Osteocyte (in vitro differentiated cells): ENCODE results near the gene OTOGL. TPM values are rescaled to one million over a fixed set of nuclear protein-coding genes. Genes with fewer than 3 reads are reported as not detected.

Experiments used
- DNase-seq: peaks from one replicate; pipeline ENCODE4 v3.0.0; 2021; ENCODE audit warnings: mixed read lengths; ENCODE audit not compliant: unreplicated experiment; ENCODE audit errors: extremely low spot score
- H3K27ac Mint-ChIP-seq: one replicate; pipeline ENCODE4 v1.8.0; 2021; ENCODE audit warnings: mild to moderate bottlenecking, mixed read lengths; ENCODE audit not compliant: unreplicated experiment
- H3K27me3 Mint-ChIP-seq: one replicate; pipeline ENCODE4 v1.8.0; 2021; ENCODE audit warnings: mixed read lengths; ENCODE audit not compliant: unreplicated experiment
- H3K36me3 Mint-ChIP-seq: one replicate; pipeline ENCODE4 v1.8.0; 2021; ENCODE audit warnings: mixed read lengths; ENCODE audit not compliant: unreplicated experiment
- H3K4me1 Mint-ChIP-seq: one replicate; pipeline ENCODE4 v1.8.0; 2021; ENCODE audit warnings: mixed read lengths; ENCODE audit not compliant: unreplicated experiment
- H3K4me3 Mint-ChIP-seq: one replicate; pipeline ENCODE4 v1.8.0; 2021; ENCODE audit warnings: mild to moderate bottlenecking, moderate library complexity, mixed read lengths; ENCODE audit not compliant: unreplicated experiment
- H3K9me3 Mint-ChIP-seq: one replicate; pipeline ENCODE4 v1.8.0; 2021; ENCODE audit warnings: mixed read lengths; ENCODE audit not compliant: unreplicated experiment
- total RNA-seq: library from RNA; stranded (reverse); gene quantifications from 2 replicates; pipeline ENCODE4 v1.2.1, GENCODE V29; 2021
- TF ChIP-seq, protein P1 (sequence below): fragments of 200-600 bp; sonication (generic); IDR thresholded peaks from 2 replicates; pipeline ENCODE4 v1.5.0; 2021; ENCODE audit warnings: antibody characterized with exemption, mild to moderate bottlenecking, moderate library complexity

Gene OTOGL
- total RNA-seq, 1 donor from 2014 or later, result 0.19 TPM

DNA sequence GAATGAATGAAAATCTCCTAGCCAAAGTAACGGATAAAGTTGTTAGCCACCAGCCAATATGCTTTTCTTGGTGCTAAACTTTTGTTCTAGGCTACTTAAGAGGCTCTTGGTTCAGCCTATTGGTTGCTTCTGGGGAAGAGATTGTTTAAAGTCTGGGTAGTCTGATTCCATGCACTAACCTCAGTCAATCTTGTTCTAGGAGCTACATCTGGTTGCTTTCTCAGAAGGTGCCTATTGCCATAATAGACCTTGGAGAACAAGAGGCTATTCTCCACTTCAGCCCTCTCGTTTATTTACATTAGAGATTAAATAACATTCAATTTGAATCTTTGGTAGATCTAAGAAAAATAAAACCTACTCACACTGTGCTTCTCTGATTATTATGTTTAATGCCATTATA, 40.8 kb upstream of the OTOGL start:
- Mint-ChIP-seq H3K36me3 (no peaks in the 10 kb centered on the region), H3K4me3 (no peak overlapping the region), H3K4me1 (no peaks in the 10 kb centered on the region), H3K27me3 (no peaks in the 10 kb centered on the region), H3K27ac (no peak overlapping the region), H3K9me3 (no peaks in the 10 kb centered on the region)
- no peak for DNase-seq
- TF ChIP-seq, protein P1, sequence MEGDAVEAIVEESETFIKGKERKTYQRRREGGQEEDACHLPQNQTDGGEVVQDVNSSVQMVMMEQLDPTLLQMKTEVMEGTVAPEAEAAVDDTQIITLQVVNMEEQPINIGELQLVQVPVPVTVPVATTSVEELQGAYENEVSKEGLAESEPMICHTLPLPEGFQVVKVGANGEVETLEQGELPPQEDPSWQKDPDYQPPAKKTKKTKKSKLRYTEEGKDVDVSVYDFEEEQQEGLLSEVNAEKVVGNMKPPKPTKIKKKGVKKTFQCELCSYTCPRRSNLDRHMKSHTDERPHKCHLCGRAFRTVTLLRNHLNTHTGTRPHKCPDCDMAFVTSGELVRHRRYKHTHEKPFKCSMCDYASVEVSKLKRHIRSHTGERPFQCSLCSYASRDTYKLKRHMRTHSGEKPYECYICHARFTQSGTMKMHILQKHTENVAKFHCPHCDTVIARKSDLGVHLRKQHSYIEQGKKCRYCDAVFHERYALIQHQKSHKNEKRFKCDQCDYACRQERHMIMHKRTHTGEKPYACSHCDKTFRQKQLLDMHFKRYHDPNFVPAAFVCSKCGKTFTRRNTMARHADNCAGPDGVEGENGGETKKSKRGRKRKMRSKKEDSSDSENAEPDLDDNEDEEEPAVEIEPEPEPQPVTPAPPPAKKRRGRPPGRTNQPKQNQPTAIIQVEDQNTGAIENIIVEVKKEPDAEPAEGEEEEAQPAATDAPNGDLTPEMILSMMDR, result no peak

DNA sequence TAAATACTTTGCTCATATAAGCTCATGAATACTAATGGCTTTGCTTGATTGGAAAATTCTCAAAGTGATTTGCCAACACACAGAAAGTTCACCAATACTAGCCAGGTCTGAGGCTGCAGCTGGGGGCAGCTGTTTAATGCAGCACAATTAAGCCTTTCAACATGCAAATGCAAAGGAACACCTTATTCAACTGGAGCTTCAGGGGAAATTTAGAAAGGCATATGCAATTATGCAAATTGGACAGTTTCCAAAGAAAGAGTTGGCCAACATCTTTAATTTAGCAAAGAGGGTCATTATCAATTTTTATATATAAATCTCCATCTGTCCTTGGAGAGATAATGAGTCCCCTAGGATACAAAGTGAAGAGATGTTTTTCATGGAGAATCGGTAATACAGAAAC, 40.2 kb upstream of the OTOGL start:
- no peak overlapping the region for H3K4me3 Mint-ChIP-seq
- peaks cover 2% of the 10 kb centered on the region for H3K4me1 Mint-ChIP-seq
- no peak for DNase-seq
- no peaks in the 10 kb centered on the region for H3K9me3 Mint-ChIP-seq
- no peaks in the 10 kb centered on the region for H3K27me3 Mint-ChIP-seq
- TF ChIP-seq, protein P1, result no peak
- no peaks in the 10 kb centered on the region for H3K36me3 Mint-ChIP-seq
- H3K27ac Mint-ChIP-seq, result no peak overlapping the region

DNA sequence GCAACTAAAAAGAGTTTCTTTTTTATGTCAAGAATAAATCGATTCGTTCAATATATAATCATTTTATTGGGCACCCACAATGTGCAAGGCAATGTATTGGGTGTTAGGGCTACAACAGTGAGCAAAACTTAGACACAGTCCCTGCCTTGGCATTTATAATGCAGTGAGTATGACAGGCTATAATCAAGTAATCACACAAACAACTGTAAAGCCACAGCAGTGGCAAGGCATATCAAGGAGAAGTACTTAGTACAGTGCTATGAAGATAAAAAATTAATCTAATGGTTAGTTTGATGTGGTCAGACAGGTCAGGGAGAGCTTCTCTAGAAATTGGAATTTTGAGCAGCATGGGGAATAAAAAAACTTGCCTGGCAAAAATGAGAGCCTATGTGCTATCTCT, 39.5 kb upstream of the OTOGL start:
- no peaks in the 10 kb centered on the region for H3K27me3 Mint-ChIP-seq
- H3K27ac Mint-ChIP-seq, result no peak overlapping the region
- no peaks in the 10 kb centered on the region for H3K36me3 Mint-ChIP-seq
- H3K9me3 Mint-ChIP-seq, result no peaks in the 10 kb centered on the region
- H3K4me3 Mint-ChIP-seq, result no peak overlapping the region
- TF ChIP-seq, protein P1, result no peak
- H3K4me1 Mint-ChIP-seq, result peaks cover 2% of the 10 kb centered on the region
- DNase-seq, result no peak

DNA sequence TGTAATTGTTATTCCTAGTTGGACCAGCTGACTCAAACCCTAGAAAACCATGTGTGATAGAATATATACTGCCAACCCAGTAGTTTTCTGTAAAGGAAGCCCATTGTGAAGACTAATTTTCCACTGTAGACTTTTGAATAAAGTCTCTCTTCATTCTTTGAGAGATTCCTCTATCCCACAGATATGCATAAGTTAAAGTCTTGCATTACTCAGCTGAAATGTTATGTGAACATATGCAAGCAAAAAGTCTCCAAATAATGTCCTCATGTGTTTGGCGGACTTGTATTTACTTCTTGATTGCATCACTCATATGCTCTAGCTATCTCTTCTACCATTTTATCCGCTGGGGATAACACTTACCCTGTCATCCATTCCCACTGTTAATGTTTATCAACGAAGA, 35.1 kb upstream of the OTOGL start:
- Mint-ChIP-seq H3K27ac (no peak overlapping the region), H3K36me3 (no peaks in the 10 kb centered on the region), H3K27me3 (no peaks in the 10 kb centered on the region), H3K4me1 (peaks cover 2% of the 10 kb centered on the region), H3K4me3 (no peak overlapping the region), H3K9me3 (no peaks in the 10 kb centered on the region)
- no peak for DNase-seq
- TF ChIP-seq, protein P1, result no peak

DNA sequence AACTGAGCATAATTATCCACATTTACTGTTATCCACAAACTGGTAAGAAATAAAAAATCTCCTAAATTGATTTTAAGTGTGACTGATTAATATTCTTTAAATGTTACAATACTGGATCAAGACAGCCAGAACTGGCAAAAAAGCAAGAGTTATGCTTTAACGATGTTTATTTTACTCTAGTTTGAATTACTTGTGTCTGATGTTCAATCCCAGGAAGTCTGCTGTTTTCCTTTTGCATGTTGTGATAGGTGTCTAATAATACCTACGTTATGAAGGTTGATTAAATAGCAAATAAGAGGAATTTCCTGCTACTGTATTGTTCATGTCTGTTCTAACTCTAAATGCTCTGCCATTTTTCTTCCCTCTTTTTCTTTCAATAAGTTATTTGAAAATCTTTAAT, 34.4 kb upstream of the OTOGL start:
- Mint-ChIP-seq H3K27me3 (no peaks in the 10 kb centered on the region), H3K27ac (no peak overlapping the region), H3K36me3 (no peaks in the 10 kb centered on the region), H3K4me3 (no peak overlapping the region), H3K9me3 (no peaks in the 10 kb centered on the region), H3K4me1 (peaks cover 2% of the 10 kb centered on the region)
- TF ChIP-seq, protein P1, result no peak
- no peak for DNase-seq
